Transverse colon (tissue), 4 donors: Measurements from ENCODE around the gene RSPRY1. TPM values are rescaled to one million over a fixed set of nuclear protein-coding genes. Genes with fewer than 3 reads are reported as not detected.
A peak's percentile ranks its signal among the peaks of the same experiment; 100 is the strongest.

Experiments
- DNase-seq: peaks from one replicate; pipeline ENCODE4 v3.0.0-alpha.2; 2019
- H3K27ac ChIP-seq, 4 donors: fragments of 200-600 bp; sonication (generic); 2 replicates each; pipeline ENCODE4 v1.5.1; 2016 to 2018; ENCODE audit warnings: inconsistent platforms in 4 of 4
- H3K27me3 ChIP-seq: fragments of 200-600 bp; sonication (generic); 2 replicates; pipeline ENCODE4 v1.5.1; 2017; ENCODE audit warnings: inconsistent platforms
- H3K36me3 ChIP-seq, 4 donors: fragments of 200-600 bp; sonication (generic); 2 replicates each; pipeline ENCODE4 v1.5.1; 2017 to 2019; ENCODE audit warnings: inconsistent platforms in 4 of 4
- H3K4me1 ChIP-seq, 4 donors: fragments of 200-600 bp; sonication (generic); 2 replicates each; pipeline ENCODE4 v1.5.1; 2017 to 2020; ENCODE audit warnings: inconsistent platforms in 4 of 4
- H3K4me3 ChIP-seq, 4 donors: fragments of 200-600 bp; sonication (generic); 1 replicate in 1 of 4; 2 replicates in 3 of 4; pipeline versions ENCODE4 v1.5.1 to v1.6.1; 2017 to 2019; ENCODE audit warnings: inconsistent platforms in 4 of 4
- H3K9me3 ChIP-seq, 2 donors: fragments of 200-600 bp; sonication (generic); 2 replicates each; pipeline ENCODE4 v1.5.1; 2017 to 2019; ENCODE audit warnings: inconsistent platforms in 2 of 2
- CTCF ChIP-seq, 5 experiments: fragments of 200-600 bp in 3 of 5; fragments of 450-650 bp in 2 of 5; sonication (generic) in 3 of 5; IDR thresholded peaks; 1 replicate in 2 of 5; 2 replicates in 3 of 5; pipeline ENCODE4 v1.5.1; 2016 to 2017; ENCODE audit warnings: antibody characterized with exemption in 5 of 5, inconsistent platforms in 3 of 5, mild to moderate bottlenecking in 2 of 5, moderate library complexity in 1 of 5
- EP300 ChIP-seq: sonication (generic); formaldehyde crosslinking; IDR thresholded peaks from one replicate; pipeline ENCODE4 v1.6.1; 2017; ENCODE audit warnings: antibody characterized with exemption, low read depth
- POLR2A ChIP-seq: fragments of 450-650 bp; IDR thresholded peaks from one replicate; pipeline ENCODE4 v1.6.1; 2016; ENCODE audit warnings: antibody characterized with exemption, mild to moderate bottlenecking, moderate library complexity
- POLR2AphosphoS5 ChIP-seq, 3 donors: sonication (generic); formaldehyde crosslinking; IDR thresholded peaks; one replicate each; pipeline ENCODE4 v1.6.1; 2016; ENCODE audit warnings: antibody characterized with exemption in 3 of 3
- WGBS, 2 donors: methylation state at CpG; one replicate each; pipeline ENCODE4 v1.1.5; 2018; ENCODE audit warnings: low coverage in 1 of 2; 5-methylcytosine and 5-hydroxymethylcytosine counted together
- in situ Hi-C, 4 donors: fragments of 200-750 bp; cut with MboI; loops; one replicate each; pipeline versions ENCODE4 v1.15.0 to v1.15.1; 2017; ENCODE audit warnings: low sequenced_read_pairs in 3 of 4, low pct_ligation_motif_present in 1 of 4, low pct_unique_long_range_greater_than_20kb in 1 of 4
- intact Hi-C: fragments of 100-400 bp; cut with DNase I; formaldehyde crosslinking; loops from one replicate; pipeline ENCODE4 v1.15.1; 2023; ENCODE audit warnings: low total_unique reads
- total RNA-seq, 4 donors: library from RNA; depleted of rRNA; stranded (reverse); fragments of >200 nt; gene quantifications; one replicate each; pipeline ENCODE4 v1.1.0, GENCODE V29; 2016

The RSPRY1 gene
- total RNA-seq, 4 donors from 2014 or later = 17.1 to 58.4 (median 44.5) TPM

GRCh38 chr16:57143149-57143921 is 42.8 kb upstream of the RSPRY1 start:
- TF ChIP-seq POLR2A = no peak
- TF ChIP-seq CTCF (IDR thresholded peaks at IDR 0.05) = no peak
- TF ChIP-seq EP300 = no peak
- TF ChIP-seq POLR2AphosphoS5 (IDR thresholded peaks at IDR 0.05) = no peak
- H3K27ac ChIP-seq = peak overlapping the region in 2 of 4 donors; percentile 2 to 8
- in situ Hi-C loops (no loop called here), intact Hi-C loops (no loop called here)
- no peaks in the 10 kb centered on the region for H3K36me3 ChIP-seq
- no peak overlapping the region for H3K4me3 ChIP-seq
- DNase-seq = peak; percentile 49
- H3K4me1 ChIP-seq = peaks cover 11 to 51% (median 32%) of the 10 kb centered on the region in 4 donors
- H3K9me3 ChIP-seq = no peaks in the 10 kb centered on the region
- 64% methylated on average over 14 of the region's 14 CpGs; no CpG with 5 or more reads in 1 of the 2 donors for WGBS, 2 donors
- no peaks in the 10 kb centered on the region for H3K27me3 ChIP-seq

DNA sequence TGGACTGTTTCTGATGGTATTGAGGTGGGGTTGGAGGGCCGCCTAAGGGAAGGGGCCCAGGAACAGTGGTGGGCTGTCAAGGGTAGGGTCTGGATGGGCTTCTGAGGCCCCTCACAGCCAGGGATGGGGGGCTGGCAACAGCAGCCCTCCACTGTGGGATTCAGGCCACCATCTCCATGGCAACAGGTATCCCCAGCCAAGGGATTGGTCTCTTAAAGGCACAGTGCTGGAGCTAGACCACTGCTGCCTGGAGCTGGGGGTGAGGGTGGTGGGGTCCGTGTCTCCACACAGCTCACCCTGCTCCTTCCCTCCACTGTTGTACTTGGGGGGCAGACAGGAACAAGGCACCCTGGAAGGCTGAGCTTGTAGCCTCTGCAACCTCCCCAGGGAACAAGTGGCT is 42.1 kb upstream of the RSPRY1 start:
- TF ChIP-seq POLR2AphosphoS5 (IDR thresholded peaks at IDR 0.05) (no peak), EP300 (no peak), POLR2A (no peak), CTCF (IDR thresholded peaks at IDR 0.05) (no peak)
- Histone ChIP-seq H3K36me3 (no peaks in the 10 kb centered on the region), H3K27ac (peak overlapping the region in 1 of 4 donors; percentile 2), H3K9me3 (no peaks in the 10 kb centered on the region), H3K4me3 (no peak overlapping the region), H3K4me1 (peaks cover 11 to 52% (median 32%) of the 10 kb centered on the region in 4 donors), H3K27me3 (no peaks in the 10 kb centered on the region)
- no peak for DNase-seq
- intact Hi-C loops (no loop called here), in situ Hi-C loops (no loop called here)
- WGBS, 2 donors = 89% methylated on average over 2 of the region's 2 CpGs; no CpG with 5 or more reads in 1 of the 2 donors

GRCh38 chr16:57145046-57146021 is 40.8 kb upstream of the RSPRY1 start:
- TF ChIP-seq POLR2AphosphoS5 (IDR thresholded peaks at IDR 0.05) (no peak), CTCF (IDR thresholded peaks at IDR 0.05) (no peak), EP300 (no peak), POLR2A (no peak)
- intact Hi-C loops (no loop called here), in situ Hi-C loops (no loop called here)
- Histone ChIP-seq H3K9me3 (no peaks in the 10 kb centered on the region), H3K4me1 (peaks cover 8 to 43% (median 24%) of the 10 kb centered on the region in 4 donors), H3K27ac (no peak overlapping the region), H3K27me3 (no peaks in the 10 kb centered on the region), H3K36me3 (no peaks in the 10 kb centered on the region), H3K4me3 (no peak overlapping the region)
- DNase-seq = no peak
- WGBS, 2 donors = 82 to 90% methylated on average over 2 to 8 of the region's 14 CpGs
